Natural killer cell (primary cell): Measurements from ENCODE around the gene SYCP2L. TPM values are rescaled to one million over a fixed set of nuclear protein-coding genes. Genes with fewer than 3 reads are reported as not detected.

ENCODE experiments used
- ATAC-seq, 3 donors: fragments of 150-1000 bp in 2 of 3; fragments of 200-7000 bp in 1 of 3; cut with Tn5 transposase; 1 replicate in 1 of 3; 2 replicates in 2 of 3; pipeline ENCODE4 v1.10.0; 2021; ENCODE audit warnings: mild to moderate bottlenecking in 2 of 3, moderate library complexity in 2 of 3
- DNase-seq, 2 donors: peaks; one replicate each; pipeline versions ENCODE4 v3.0.0 to v3.0.0-alpha.2; 2013 to 2021; ENCODE audit warnings: mixed read lengths in 1 of 2
- H3K27ac ChIP-seq: one replicate; pipeline ENCODE4 v1.5.1; 2013; ENCODE audit warnings: mild to moderate bottlenecking, low read length
- H3K27me3 ChIP-seq: one replicate; pipeline ENCODE4 v1.6.1; 2013; ENCODE audit warnings: low read length; ENCODE audit not compliant: control insufficient read depth, insufficient read depth
- H3K36me3 ChIP-seq: one replicate; pipeline ENCODE4 v1.6.1; 2013; ENCODE audit warnings: low read length; ENCODE audit not compliant: control insufficient read depth, insufficient read depth
- H3K4me1 ChIP-seq: one replicate; pipeline ENCODE4 v1.6.1; 2013; ENCODE audit warnings: low read length; ENCODE audit not compliant: control insufficient read depth, insufficient read depth
- H3K4me3 ChIP-seq: one replicate; pipeline ENCODE4 v1.5.1; 2013; ENCODE audit warnings: low read length
- H3K9me3 ChIP-seq: one replicate; pipeline ENCODE4 v1.6.1; 2013; ENCODE audit warnings: low read length; ENCODE audit not compliant: control insufficient read depth, insufficient read depth
- H3K27ac Mint-ChIP-seq, 2 donors: one replicate each; pipeline ENCODE4 v1.8.0; 2022; ENCODE audit warnings: mild to moderate bottlenecking in 2 of 2, mixed read lengths in 2 of 2, moderate library complexity in 1 of 2
- H3K27me3 Mint-ChIP-seq, 2 donors: one replicate each; pipeline ENCODE4 v1.8.0; 2022; ENCODE audit warnings: low read depth in 2 of 2, mixed read lengths in 2 of 2
- H3K36me3 Mint-ChIP-seq: one replicate; pipeline ENCODE4 v1.8.0; 2022; ENCODE audit warnings: mixed read lengths
- H3K4me1 Mint-ChIP-seq, 2 donors: one replicate each; pipeline ENCODE4 v1.8.0; 2022; ENCODE audit warnings: mixed read lengths in 2 of 2
- H3K4me3 Mint-ChIP-seq: one replicate; pipeline ENCODE4 v1.8.0; 2022; ENCODE audit warnings: mild to moderate bottlenecking, moderate library complexity, mixed read lengths
- H3K9me3 Mint-ChIP-seq, 2 donors: one replicate each; pipeline ENCODE4 v1.8.0; 2022; ENCODE audit warnings: mixed read lengths in 2 of 2
- CTCF ChIP-seq: fragments of 200-600 bp; IDR thresholded peaks from one replicate; pipeline ENCODE4 v1.8.0; 2022; ENCODE audit warnings: antibody characterized with exemption
- WGBS: methylation state at CpG from one replicate; pipeline ENCODE4 v1.1.7; 2013; ENCODE audit warnings: missing lambda C conversion rate; ENCODE audit not compliant: insufficient coverage; 5-methylcytosine and 5-hydroxymethylcytosine counted together
- intact Hi-C: fragments of 100-400 bp; cut with micrococcal nuclease; formaldehyde crosslinking; loops from one replicate; pipeline ENCODE4 v1.14.2; 2022
- total RNA-seq, 4 donors: library from RNA; stranded (reverse); fragments of 120-200 nt in 1 of 4; gene quantifications; one replicate each; pipeline versions ENCODE4 v1.2.3 to v1.2.4, GENCODE V29; 2013 to 2022

Gene SYCP2L
- total RNA-seq, 3 donors from 2014 or later (not counting 1 experiment from before 2014, with no cell fraction given) = 0.82 to 7.3 TPM; not detected in 1

GRCh38 chr6:11011787-11012234 lies 125.0 kb downstream of the SYCP2L start:
- TF ChIP-seq CTCF = no peak
- H3K9me3 ChIP-seq = no peaks in the 10 kb centered on the region
- DNase-seq = no peak
- H3K4me1 ChIP-seq = no peaks in the 10 kb centered on the region
- H3K27ac ChIP-seq = no peak overlapping the region
- no peaks in the 10 kb centered on the region for H3K36me3 ChIP-seq
- H3K27me3 ChIP-seq = no peaks in the 10 kb centered on the region
- H3K4me3 Mint-ChIP-seq = no peak overlapping the region
- H3K27me3 Mint-ChIP-seq = peaks cover 23 to 32% of the 10 kb centered on the region in 2 donors
- no peaks in the 10 kb centered on the region for H3K9me3 Mint-ChIP-seq
- intact Hi-C loops = no loop called here
- WGBS = 65% methylated on average over 7 of the region's 8 CpGs
- no peaks in the 10 kb centered on the region for H3K4me1 Mint-ChIP-seq
- H3K36me3 Mint-ChIP-seq = no peaks in the 10 kb centered on the region
- ATAC-seq = no peak
- no peak overlapping the region for H3K4me3 ChIP-seq
- no peak overlapping the region for H3K27ac Mint-ChIP-seq

DNA sequence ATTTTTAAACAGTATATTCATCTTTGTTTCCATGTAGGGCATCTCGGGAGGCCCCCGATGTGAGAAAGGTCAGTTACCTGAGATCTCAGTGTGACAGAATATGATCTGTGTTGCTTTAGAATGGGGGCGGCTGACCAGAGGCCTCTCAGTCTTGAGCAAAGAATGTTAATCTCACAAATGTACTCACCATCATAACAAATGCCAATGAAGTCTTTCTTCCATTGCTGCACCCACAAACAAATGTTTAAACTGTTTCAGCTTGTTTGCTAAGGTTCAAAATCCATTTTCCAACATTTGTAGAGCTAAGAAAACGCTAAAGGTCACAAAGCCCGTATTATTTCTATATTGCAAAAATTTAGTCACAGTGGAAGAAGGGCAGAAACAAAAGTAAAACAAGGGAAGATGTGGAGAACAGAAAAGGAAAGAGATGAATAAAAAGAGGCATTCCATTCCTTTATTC lies 125.5 kb downstream of the SYCP2L start:
- Mint-ChIP-seq H3K4me1 (no peaks in the 10 kb centered on the region), H3K27ac (no peak overlapping the region), H3K27me3 (peaks cover 20 to 32% of the 10 kb centered on the region in 2 donors), H3K36me3 (no peaks in the 10 kb centered on the region), H3K4me3 (no peak overlapping the region), H3K9me3 (no peaks in the 10 kb centered on the region)
- H3K9me3 ChIP-seq = no peaks in the 10 kb centered on the region
- ATAC-seq (no peak), DNase-seq (no peak)
- intact Hi-C loops = no loop called here
- no peaks in the 10 kb centered on the region for H3K36me3 ChIP-seq
- no peak overlapping the region for H3K27ac ChIP-seq
- no peaks in the 10 kb centered on the region for H3K4me1 ChIP-seq
- no peak for TF ChIP-seq CTCF
- no peaks in the 10 kb centered on the region for H3K27me3 ChIP-seq
- 88% methylated on average over 3 of the region's 5 CpGs for WGBS
- no peak overlapping the region for H3K4me3 ChIP-seq

- ATAC-seq = no peak
- Histone ChIP-seq H3K27ac (no peak overlapping the region), H3K9me3 (no peaks in the 10 kb centered on the region), H3K36me3 (no peaks in the 10 kb centered on the region), H3K4me3 (no peak overlapping the region), H3K4me1 (no peaks in the 10 kb centered on the region), H3K27me3 (no peaks in the 10 kb centered on the region)
- no peak for DNase-seq
- no peaks in the 10 kb centered on the region for H3K4me1 Mint-ChIP-seq
- no peaks in the 10 kb centered on the region for H3K9me3 Mint-ChIP-seq
- H3K27ac Mint-ChIP-seq = no peak overlapping the region
- peaks cover 20 to 32% of the 10 kb centered on the region in 2 donors for H3K27me3 Mint-ChIP-seq
- no peak overlapping the region for H3K4me3 Mint-ChIP-seq
- H3K36me3 Mint-ChIP-seq = no peaks in the 10 kb centered on the region
- WGBS = 92% methylated on average over 5 of the region's 5 CpGs
- TF ChIP-seq CTCF = no peak
- intact Hi-C loops = no loop called here
Measured at GRCh38 chr6:11012976-11013720, 126.3 kb downstream of the SYCP2L start.

DNA sequence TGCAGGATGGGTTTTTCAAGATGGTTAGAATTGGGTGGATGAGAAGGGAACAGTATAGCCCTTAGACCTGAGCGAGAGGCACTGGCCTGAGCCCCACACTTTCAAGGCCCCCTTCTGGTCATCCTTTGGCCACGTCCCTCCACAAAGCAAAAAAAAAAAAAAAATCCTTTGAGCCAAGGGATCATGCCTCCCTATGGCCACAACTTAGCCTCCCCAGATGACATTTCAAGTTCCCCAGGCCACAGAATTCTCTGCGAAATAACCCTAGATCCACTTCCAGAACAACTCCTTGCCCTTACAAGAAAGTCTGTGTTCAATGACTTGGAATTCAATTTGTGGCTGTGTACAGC lies 126.8 kb downstream of the SYCP2L start:
- H3K4me3 Mint-ChIP-seq = no peak overlapping the region
- Histone ChIP-seq H3K4me3 (no peak overlapping the region), H3K27ac (no peak overlapping the region), H3K9me3 (no peaks in the 10 kb centered on the region), H3K4me1 (no peaks in the 10 kb centered on the region), H3K27me3 (no peaks in the 10 kb centered on the region), H3K36me3 (no peaks in the 10 kb centered on the region)
- 80% methylated on average over 3 of the region's 3 CpGs for WGBS
- ATAC-seq (no peak), DNase-seq (no peak)
- TF ChIP-seq CTCF = no peak
- no peak overlapping the region for H3K27ac Mint-ChIP-seq
- no peaks in the 10 kb centered on the region for H3K4me1 Mint-ChIP-seq
- peaks cover 20 to 32% of the 10 kb centered on the region in 2 donors for H3K27me3 Mint-ChIP-seq
- intact Hi-C loops = no loop called here
- no peaks in the 10 kb centered on the region for H3K36me3 Mint-ChIP-seq
- H3K9me3 Mint-ChIP-seq = no peaks in the 10 kb centered on the region
